ENCODE data around the gene CADM2.

Gene CADM2

GRCh38 chr3:85162905-85163304 lies 204.1 kb downstream of the CADM2 start:
- DNase-seq (ENCODE audit: insufficient read length) = no peak
- TF ChIP-seq POLR2A (IDR thresholded peaks at IDR 0.05; ENCODE audit: low read depth, low read length) (no peak), POLR2AphosphoS5 (IDR thresholded peaks at IDR 0.05; ENCODE audit: low read depth, low read length) (no peak), TAF1 (IDR thresholded peaks at IDR 0.05; ENCODE audit: borderline replicate concordance, low read depth, low read length) (no peak)
- no peak for FAIRE-seq

- DNase-seq (ENCODE audit: insufficient read length) = no peak
- no peak for FAIRE-seq
- TF ChIP-seq TAF1 (IDR thresholded peaks at IDR 0.05; ENCODE audit: borderline replicate concordance, low read depth, low read length) = no peak
- no peak for TF ChIP-seq POLR2AphosphoS5 (IDR thresholded peaks at IDR 0.05; ENCODE audit: low read depth, low read length)
- TF ChIP-seq POLR2A (IDR thresholded peaks at IDR 0.05; ENCODE audit: low read depth, low read length) = no peak
Measured at GRCh38 chr3:85164436-85164835, 205.6 kb downstream of the CADM2 start.

- no peak for TF ChIP-seq POLR2AphosphoS5 (IDR thresholded peaks at IDR 0.05; ENCODE audit: low read depth, low read length)
- TF ChIP-seq POLR2A (IDR thresholded peaks at IDR 0.05; ENCODE audit: low read depth, low read length) = no peak
- TF ChIP-seq TAF1 (IDR thresholded peaks at IDR 0.05; ENCODE audit: borderline replicate concordance, low read depth, low read length) = no peak
- FAIRE-seq (no peak), DNase-seq (ENCODE audit: insufficient read length) (no peak)
Measured at GRCh38 chr3:85167576-85167975, 208.8 kb downstream of the CADM2 start.

GRCh38 chr3:85170646-85171045 lies 211.9 kb downstream of the CADM2 start:
- TF ChIP-seq TAF1 (IDR thresholded peaks at IDR 0.05; ENCODE audit: borderline replicate concordance, low read depth, low read length) (no peak), POLR2A (IDR thresholded peaks at IDR 0.05; ENCODE audit: low read depth, low read length) (no peak), POLR2AphosphoS5 (IDR thresholded peaks at IDR 0.05; ENCODE audit: low read depth, low read length) (no peak)
- no peak for FAIRE-seq
- DNase-seq (ENCODE audit: insufficient read length) = no peak

GRCh38 chr3:85171976-85172375 lies 213.2 kb downstream of the CADM2 start:
- FAIRE-seq = no peak
- TF ChIP-seq TAF1 (IDR thresholded peaks at IDR 0.05; ENCODE audit: borderline replicate concordance, low read depth, low read length) = no peak
- TF ChIP-seq POLR2AphosphoS5 (IDR thresholded peaks at IDR 0.05; ENCODE audit: low read depth, low read length) = no peak
- no peak for TF ChIP-seq POLR2A (IDR thresholded peaks at IDR 0.05; ENCODE audit: low read depth, low read length)
- DNase-seq (ENCODE audit: insufficient read length) = no peak

GRCh38 chr3:85176799-85177198 lies 218.0 kb downstream of the CADM2 start:
- DNase-seq (ENCODE audit: insufficient read length) (no peak), FAIRE-seq (no peak)
- TF ChIP-seq TAF1 (IDR thresholded peaks at IDR 0.05; ENCODE audit: borderline replicate concordance, low read depth, low read length) (no peak), POLR2AphosphoS5 (IDR thresholded peaks at IDR 0.05; ENCODE audit: low read depth, low read length) (no peak), POLR2A (IDR thresholded peaks at IDR 0.05; ENCODE audit: low read depth, low read length) (no peak)

- TF ChIP-seq TAF1 (IDR thresholded peaks at IDR 0.05; ENCODE audit: borderline replicate concordance, low read depth, low read length) (no peak), POLR2A (IDR thresholded peaks at IDR 0.05; ENCODE audit: low read depth, low read length) (no peak), POLR2AphosphoS5 (IDR thresholded peaks at IDR 0.05; ENCODE audit: low read depth, low read length) (no peak)
- DNase-seq (ENCODE audit: insufficient read length) (no peak), FAIRE-seq (no peak)
Measured at GRCh38 chr3:85182975-85183752, 224.4 kb downstream of the CADM2 start.

- FAIRE-seq (no peak), DNase-seq (ENCODE audit: insufficient read length) (no peak)
- TF ChIP-seq POLR2AphosphoS5 (IDR thresholded peaks at IDR 0.05; ENCODE audit: low read depth, low read length) = no peak
- TF ChIP-seq POLR2A (IDR thresholded peaks at IDR 0.05; ENCODE audit: low read depth, low read length) = no peak
- TF ChIP-seq TAF1 (IDR thresholded peaks at IDR 0.05; ENCODE audit: borderline replicate concordance, low read depth, low read length) = no peak
Measured at GRCh38 chr3:85185495-85185894, 226.7 kb downstream of the CADM2 start.

- FAIRE-seq = no peak
- no peak for TF ChIP-seq POLR2A (IDR thresholded peaks at IDR 0.05; ENCODE audit: low read depth, low read length)
- TF ChIP-seq TAF1 (IDR thresholded peaks at IDR 0.05; ENCODE audit: borderline replicate concordance, low read depth, low read length) = no peak
- TF ChIP-seq POLR2AphosphoS5 (IDR thresholded peaks at IDR 0.05; ENCODE audit: low read depth, low read length) = no peak
Measured at GRCh38 chr3:85189731-85190130, 230.9 kb downstream of the CADM2 start.

GRCh38 chr3:85193565-85193964 lies 234.8 kb downstream of the CADM2 start:
- DNase-seq (ENCODE audit: insufficient read length) = no peak
- FAIRE-seq = no peak
- TF ChIP-seq POLR2AphosphoS5 (IDR thresholded peaks at IDR 0.05; ENCODE audit: low read depth, low read length) (no peak), TAF1 (IDR thresholded peaks at IDR 0.05; ENCODE audit: borderline replicate concordance, low read depth, low read length) (no peak), POLR2A (IDR thresholded peaks at IDR 0.05; ENCODE audit: low read depth, low read length) (no peak)

More at GRCh38 chr3:85189731-85190130, 230.9 kb downstream of the CADM2 start:
- DNase-seq (ENCODE audit: insufficient read length) = no peak

- DNase-seq (ENCODE audit: insufficient read length) (no peak), FAIRE-seq (no peak)
- TF ChIP-seq POLR2AphosphoS5 (IDR thresholded peaks at IDR 0.05; ENCODE audit: low read depth, low read length) (no peak), TAF1 (IDR thresholded peaks at IDR 0.05; ENCODE audit: borderline replicate concordance, low read depth, low read length) (no peak), POLR2A (IDR thresholded peaks at IDR 0.05; ENCODE audit: low read depth, low read length) (no peak)
Measured at GRCh38 chr3:85208650-85209049, 249.9 kb downstream of the CADM2 start.

GRCh38 chr3:85210540-85210939 lies 251.8 kb downstream of the CADM2 start:
- TF ChIP-seq TAF1 (IDR thresholded peaks at IDR 0.05; ENCODE audit: borderline replicate concordance, low read depth, low read length) (no peak), POLR2AphosphoS5 (IDR thresholded peaks at IDR 0.05; ENCODE audit: low read depth, low read length) (no peak)
- DNase-seq (ENCODE audit: insufficient read length) (no peak), FAIRE-seq (no peak)

Data from GM12892 (cell line).